Endothelial cell of umbilical vein (primary cell): ENCODE data around the gene HMGCL. TPM values are rescaled to one million over a fixed set of nuclear protein-coding genes. Genes with fewer than 3 reads are reported as not detected.

Source experiments
- BruUV-seq: library from RNA; stranded (reverse); fragments of 400-500 nt; replicated peaks from 2 replicates; lab custom pipeline; 2021; lab: Mats Ljungman, UMichigan
- CTCF ChIA-PET: fragments of 300-600, 350-600 bp; sonication (Branson Sonifier 250); formaldehyde crosslinking; loops from one replicate; lab custom pipeline; 2021; ENCODE audit warnings: antibody characterized with exemption, inconsistent platforms; lab: Charles Lee
- POLR2A ChIA-PET: fragments of 300-600, 350-600 bp; sonication (Branson Sonifier 250); formaldehyde crosslinking; loops from one replicate; lab custom pipeline; 2021; ENCODE audit warnings: antibody characterized with exemption, inconsistent platforms; lab: Charles Lee
- DNase-seq: peaks from one replicate; pipeline ENCODE4 v3.0.0-alpha.2; 2011; ENCODE audit warnings: low read depth, low spot score
- FAIRE-seq: peaks from 2 replicates; lab custom pipeline; 2011; peaks lifted over from hg19 to GRCh38; lab: Jason Lieb, UNC
- H2AFZ ChIP-seq: 2 replicates; pipeline ENCODE4 v1.6.0; 2012; ENCODE audit warnings: low read depth, low read length, control low read depth, inconsistent platforms
- H3K27ac ChIP-seq: 2 replicates; pipeline ENCODE4 v1.5.1; 2011; ENCODE audit warnings: low read depth, mild to moderate bottlenecking, control low read depth, low read length, moderate library complexity; ENCODE audit not compliant: insufficient read depth
- H3K27me3 ChIP-seq, 2 experiments: 2 replicates each; pipeline versions ENCODE4 v1.6.0 to v1.6.1; 2011; ENCODE audit warnings: low read length in 2 of 2, mixed read lengths in 1 of 2; ENCODE audit not compliant: control insufficient read depth in 2 of 2, insufficient read depth in 2 of 2
- H3K36me3 ChIP-seq, 2 experiments: 2 replicates in 1 of 2; 3 replicates in 1 of 2; pipeline ENCODE4 v1.5.1; 2011; ENCODE audit warnings: low read length in 2 of 2, mild to moderate bottlenecking in 1 of 2, moderate library complexity in 1 of 2; ENCODE audit not compliant: control insufficient read depth in 2 of 2, insufficient read depth in 2 of 2; ENCODE audit errors: extremely low read depth in 1 of 2
- H3K4me1 ChIP-seq: 3 replicates; pipeline ENCODE4 v1.5.1; 2011; ENCODE audit warnings: mild to moderate bottlenecking, low read length; ENCODE audit not compliant: control insufficient read depth, insufficient read depth; ENCODE audit errors: extremely low read depth
- H3K4me2 ChIP-seq: 2 replicates; pipeline ENCODE4 v1.6.1; 2011; ENCODE audit warnings: low read length, control low read depth, mixed read lengths; ENCODE audit not compliant: insufficient read depth
- H3K4me3 ChIP-seq, 3 experiments: fragments of 200-600 bp in 1 of 3; sonication (generic), shearing (Covaris generic) in 1 of 3; replicated peaks in 1 of 3; 2 replicates each; pipeline ENCODE4 v1.5.1; 2011 to 2016; ENCODE audit warnings: control low read depth in 3 of 3, low read length in 3 of 3, mild to moderate bottlenecking in 2 of 3, inconsistent platforms in 1 of 3, low read depth in 1 of 3, moderate library complexity in 1 of 3; ENCODE audit not compliant: insufficient read depth in 1 of 3
- H3K79me2 ChIP-seq: 2 replicates; pipeline ENCODE4 v1.6.0; 2012; ENCODE audit warnings: low read length, inconsistent platforms; ENCODE audit not compliant: control insufficient read depth, insufficient read depth
- H3K9ac ChIP-seq: replicated peaks from 2 replicates; pipeline ENCODE3; 2011; ENCODE audit warnings: low read length, control low read depth; ENCODE audit not compliant: insufficient read depth; ENCODE audit errors: extremely low read depth
- H3K9me1 ChIP-seq: replicated peaks from 3 replicates; pipeline ENCODE4 v1.6.0; 2011; ENCODE audit warnings: mild to moderate bottlenecking, low read length; ENCODE audit not compliant: control insufficient read depth, insufficient read depth; ENCODE audit errors: extremely low read depth
- H3K9me3 ChIP-seq: replicated peaks from 2 replicates; pipeline ENCODE4 v1.5.1; 2012; ENCODE audit warnings: low read length, inconsistent platforms; ENCODE audit not compliant: control insufficient read depth, insufficient read depth
- H4K20me1 ChIP-seq: replicated peaks from 2 replicates; pipeline ENCODE3; 2011; ENCODE audit warnings: mild to moderate bottlenecking, low read length; ENCODE audit not compliant: control insufficient read depth, insufficient read depth; ENCODE audit errors: extremely low read depth
- CTCF ChIP-seq, 2 donors: IDR thresholded peaks; 1 replicate in 1 of 2; 2 replicates in 1 of 2; pipeline ENCODE4 v1.5.1; 2011; ENCODE audit warnings: low read length in 2 of 2, mild to moderate bottlenecking in 2 of 2, moderate library complexity in 2 of 2, control low read depth in 1 of 2, inconsistent platforms in 1 of 2, low read depth in 1 of 2; ENCODE audit not compliant: insufficient read depth in 1 of 2; ENCODE audit errors: extremely low read depth in 1 of 2
- EZH2 ChIP-seq: IDR thresholded peaks from 2 replicates; pipeline ENCODE4 v1.6.1; 2012; ENCODE audit warnings: borderline replicate concordance, low read depth, mild to moderate bottlenecking, moderate library complexity, low read length, inconsistent platforms; ENCODE audit not compliant: severe bottlenecking
- FOS ChIP-seq: IDR thresholded peaks from 2 replicates; pipeline ENCODE4 v1.6.1; 2011; ENCODE audit warnings: mild to moderate bottlenecking, low read length, moderate library complexity, borderline replicate concordance; ENCODE audit not compliant: insufficient read depth
- GATA2 ChIP-seq: IDR thresholded peaks from 2 replicates; pipeline ENCODE4 v1.7.0; 2011; ENCODE audit warnings: low read depth, mild to moderate bottlenecking, moderate library complexity, mixed read lengths, low read length; ENCODE audit not compliant: insufficient read length, insufficient read depth
- JUN ChIP-seq: IDR thresholded peaks from 2 replicates; pipeline ENCODE4 v1.6.1; 2011; ENCODE audit warnings: borderline replicate concordance, low read depth; ENCODE audit not compliant: insufficient read length, insufficient read depth
- MAX ChIP-seq: IDR thresholded peaks from 2 replicates; pipeline ENCODE4 v1.6.1; 2011; ENCODE audit not compliant: insufficient read depth, insufficient read length
- MYC ChIP-seq: IDR thresholded peaks from one replicate; pipeline ENCODE4 v1.6.1; 2011; ENCODE audit warnings: mild to moderate bottlenecking, low read depth, low read length
- POLR2A ChIP-seq: IDR thresholded peaks from 2 replicates; pipeline ENCODE4 v1.6.1; 2012; ENCODE audit warnings: low read depth, mild to moderate bottlenecking, control low read depth, low read length
- POLR2AphosphoS5 ChIP-seq: IDR thresholded peaks from 2 replicates; pipeline ENCODE4 v1.6.1; 2012; ENCODE audit warnings: low read depth, mild to moderate bottlenecking, control low read depth, low read length, moderate library complexity; ENCODE audit not compliant: insufficient read depth
- dilution Hi-C: fragments of 300-500 bp; cut with MboI; formaldehyde crosslinking; loops from one replicate; pipeline ENCODE4 v1.15.0; 2019; ENCODE audit warnings: low sequenced_read_pairs; ENCODE audit not compliant: extremely low pct_ligation_motif_present
- intact Hi-C: fragments of 100-400 bp; cut with micrococcal nuclease; formaldehyde crosslinking; loops from one replicate; pipeline ENCODE4 v1.10.0; 2022
- polyA plus RNA-seq, 4 experiments: library from polyadenylated mRNA; depleted of rRNA in 3 of 4; stranded (reverse) in 3 of 4; unstranded in 1 of 4; fragments of >200 nt; gene quantifications; 2 replicates each; pipeline versions ENCODE4 v1.2.1 to v1.2.3, GENCODE V29; 2011 to 2012; ENCODE audit warnings: missing spikeins in 1 of 4
- total RNA-seq: library from RNA; stranded (reverse); gene quantifications from 2 replicates; pipeline ENCODE4 v1.2.3, GENCODE V29; 2021

The HMGCL gene
- total and polyA plus RNA-seq, 2 donors (not counting 3 experiments of a cell fraction or from before 2014, with no cell fraction given) = 24.2 to 30.0 TPM

GRCh38 chr1:23774174-23774880 lies 50.9 kb downstream of the HMGCL start:
- CTCF ChIA-PET = interaction anchor here (0.6 to 2.4 kb wide), 6 partner anchors 28 to 655 kb away, joined by 3 to 7 read pairs (median 4); no protein-coding TSS in a partner anchor

More at GRCh38 chr1:23774174-23774880, 50.9 kb downstream of the HMGCL start:
- intact Hi-C loops (no loop called here), dilution Hi-C loops (no loop called here)
- POLR2A ChIA-PET = no interaction called here
- H3K9ac ChIP-seq = no peak overlapping the region
- H3K27me3 ChIP-seq = no peaks in the 10 kb centered on the region
- TF ChIP-seq MAX (no peak), POLR2A (no peak), CTCF (IDR thresholded peaks at IDR 0.05; ENCODE audit: extremely low read depth in 1 of 2, insufficient read depth in 1 of 2, low read depth in 1 of 2, low read length in 2 of 2) (no peak), POLR2AphosphoS5 (no peak), JUN (no peak), FOS (no peak), EZH2 (no peak), GATA2 (no peak), MYC (no peak)
- no peak overlapping the region for H3K27ac ChIP-seq
- no TSS peak for BruUV-seq
- no peak overlapping the region for H3K4me3 ChIP-seq
- no peak overlapping the region for H2AFZ ChIP-seq
- no peaks in the 10 kb centered on the region for H3K36me3 ChIP-seq
- H3K4me2 ChIP-seq = no peak overlapping the region
- H4K20me1 ChIP-seq = no peaks in the 10 kb centered on the region
- FAIRE-seq (no peak), DNase-seq (no peak)
- peaks cover 11% of the 10 kb centered on the region for H3K79me2 ChIP-seq
- H3K9me1 ChIP-seq = no peaks in the 10 kb centered on the region
- no peaks in the 10 kb centered on the region for H3K9me3 ChIP-seq
- peaks cover 14% of the 10 kb centered on the region for H3K4me1 ChIP-seq
